Gastroesophageal sphincter (tissue), 4 donors: ENCODE data around the gene NOL4L. TPM values are rescaled to one million over a fixed set of nuclear protein-coding genes. Genes with fewer than 3 reads are reported as not detected.

Experiments
- ATAC-seq: fragments of 150-250 bp; one replicate; pipeline ENCODE4 v1.9.1; 2016; ENCODE audit warnings: mild to moderate bottlenecking, moderate library complexity
- H3K27ac ChIP-seq, 4 donors: fragments of 200-600 bp; sonication (generic) in 3 of 4; 1 replicate in 3 of 4; 2 replicates in 1 of 4; pipeline ENCODE4 v1.5.1; 2016 to 2019
- H3K27me3 ChIP-seq: fragments of 200-600 bp; sonication (generic); one replicate; pipeline ENCODE4 v1.5.1; 2019
- H3K36me3 ChIP-seq, 2 donors: fragments of 200-600 bp; sonication (generic); one replicate each; pipeline ENCODE4 v1.5.1; 2019; ENCODE audit warnings: control low read depth in 1 of 2
- H3K4me1 ChIP-seq, 3 donors: fragments of 200-600 bp; sonication (generic); 1 replicate in 2 of 3; 2 replicates in 1 of 3; pipeline ENCODE4 v1.5.1; 2016 to 2019; ENCODE audit warnings: control low read depth in 2 of 3
- H3K4me3 ChIP-seq, 2 donors: fragments of 200-600 bp; sonication (generic); one replicate each; pipeline ENCODE4 v1.5.1; 2019; ENCODE audit warnings: mild to moderate bottlenecking in 1 of 2, moderate library complexity in 1 of 2
- H3K9me3 ChIP-seq, 3 donors: fragments of 200-600 bp; sonication (generic); one replicate each; pipeline ENCODE4 v1.5.1; 2017 to 2019; ENCODE audit warnings: control low read depth in 2 of 3
- CTCF ChIP-seq, 4 experiments: fragments of 200-600 bp in 2 of 4; fragments of 450-650 bp in 2 of 4; sonication (generic) in 1 of 4; IDR thresholded peaks; one replicate each; pipeline ENCODE4 v1.5.1; 2017 to 2019; ENCODE audit warnings: antibody characterized with exemption in 4 of 4, mild to moderate bottlenecking in 2 of 4, moderate library complexity in 2 of 4
- EP300 ChIP-seq: sonication (generic); formaldehyde crosslinking; IDR thresholded peaks from one replicate; pipeline ENCODE4 v1.6.1; 2017; ENCODE audit warnings: antibody characterized with exemption, mild to moderate bottlenecking
- POLR2A ChIP-seq, 2 donors: fragments of 450-650 bp; IDR thresholded peaks; one replicate each; pipeline ENCODE4 v1.6.1; 2017; ENCODE audit warnings: antibody characterized with exemption in 2 of 2, mild to moderate bottlenecking in 2 of 2, moderate library complexity in 1 of 2
- POLR2AphosphoS5 ChIP-seq: sonication (generic); formaldehyde crosslinking; IDR thresholded peaks from one replicate; pipeline ENCODE4 v1.6.1; 2017; ENCODE audit warnings: antibody characterized with exemption
- WGBS, 2 donors: methylation state at CpG; one replicate each; pipeline ENCODE4 v1.1.5; 2018; ENCODE audit warnings: low coverage in 1 of 2; 5-methylcytosine and 5-hydroxymethylcytosine counted together
- total RNA-seq, 4 donors: library from RNA; depleted of rRNA; stranded (reverse); fragments of >200 nt; gene quantifications; one replicate each; pipeline ENCODE4 v1.1.0, GENCODE V29; 2016

The NOL4L gene
- total RNA-seq, 4 donors from 2014 or later, result 9.0 to 14.7 (median 10.8) TPM

GRCh38 chr20:32439132-32439829 is 145.9 kb downstream of the NOL4L start:
- no peaks in the 10 kb centered on the region for H3K9me3 ChIP-seq
- no peaks in the 10 kb centered on the region for H3K27me3 ChIP-seq
- TF ChIP-seq POLR2A (IDR thresholded peaks at IDR 0.05) (no peak), EP300 (no peak), POLR2AphosphoS5 (no peak), CTCF (IDR thresholded peaks at IDR 0.05) (no peak)
- peaks cover 0 to 11% (median 0%) of the 10 kb centered on the region in 3 donors for H3K4me1 ChIP-seq
- no peak overlapping the region for H3K4me3 ChIP-seq
- peaks cover 0 to 87% of the 10 kb centered on the region in 2 donors for H3K36me3 ChIP-seq
- H3K27ac ChIP-seq, result no peak overlapping the region
- ATAC-seq, result no peak
- 81 to 98% methylated on average over 4 to 7 of the region's 11 CpGs for WGBS, 2 donors

GRCh38 chr20:32438331-32438858 is 146.7 kb downstream of the NOL4L start:
- Histone ChIP-seq H3K4me1 (peaks cover 0 to 6% (median 0%) of the 10 kb centered on the region in 3 donors), H3K9me3 (no peaks in the 10 kb centered on the region), H3K27me3 (no peaks in the 10 kb centered on the region), H3K36me3 (peaks cover 0 to 89% of the 10 kb centered on the region in 2 donors), H3K4me3 (no peak overlapping the region), H3K27ac (no peak overlapping the region)
- 70 to 74% methylated on average over 2 to 3 of the region's 8 CpGs for WGBS, 2 donors
- ATAC-seq, result no peak
- TF ChIP-seq EP300 (no peak), POLR2A (IDR thresholded peaks at IDR 0.05) (no peak), CTCF (IDR thresholded peaks at IDR 0.05) (no peak), POLR2AphosphoS5 (no peak)

- Histone ChIP-seq H3K4me3 (no peak overlapping the region), H3K4me1 (peaks cover 0 to 3% (median 0%) of the 10 kb centered on the region in 3 donors), H3K9me3 (no peaks in the 10 kb centered on the region), H3K27ac (no peak overlapping the region), H3K36me3 (peaks cover 0 to 91% of the 10 kb centered on the region in 2 donors), H3K27me3 (no peaks in the 10 kb centered on the region)
- 60 to 82% methylated on average over 1 to 3 of the region's 5 CpGs for WGBS, 2 donors
- TF ChIP-seq POLR2A (IDR thresholded peaks at IDR 0.05) (no peak), CTCF (IDR thresholded peaks at IDR 0.05) (no peak), POLR2AphosphoS5 (no peak), EP300 (no peak)
- ATAC-seq, result no peak
Measured at GRCh38 chr20:32437391-32438074, 147.6 kb downstream of the NOL4L start.

- H3K4me3 ChIP-seq, result no peak overlapping the region
- no peak for ATAC-seq
- H3K27ac ChIP-seq, result no peak overlapping the region
- peaks cover 0 to 95% of the 10 kb centered on the region in 2 donors for H3K36me3 ChIP-seq
- TF ChIP-seq EP300 (no peak), CTCF (IDR thresholded peaks at IDR 0.05) (no peak), POLR2A (IDR thresholded peaks at IDR 0.05) (no peak), POLR2AphosphoS5 (no peak)
- H3K27me3 ChIP-seq, result no peaks in the 10 kb centered on the region
- no peaks in the 10 kb centered on the region for H3K9me3 ChIP-seq
- 94% methylated on average over 2 to 5 of the region's 7 CpGs for WGBS, 2 donors
- H3K4me1 ChIP-seq, result peaks cover 0 to 3% (median 0%) of the 10 kb centered on the region in 3 donors
Measured at GRCh38 chr20:32436968-32437367, 148.2 kb downstream of the NOL4L start.
